Panc1 (cell line): ENCODE data around the gene GRHL3. TPM values are rescaled to one million over a fixed set of nuclear protein-coding genes. Genes with fewer than 3 reads are reported as not detected.

Experiments
- ATAC-seq: fragments of 200-7000 bp; cut with Tn5 transposase; 2 replicates; pipeline ENCODE4 v1.9.1; 2020; ENCODE audit warnings: mild to moderate bottlenecking, moderate library complexity
- BruUV-seq: library from RNA; stranded (reverse); fragments of 400-500 nt; replicated peaks from 2 replicates; lab custom pipeline; 2021; lab: Mats Ljungman, UMichigan
- CTCF ChIA-PET: fragments of 300-600 bp; sonication (Branson Sonifier 250); formaldehyde crosslinking; loops from one replicate; lab custom pipeline; 2022; ENCODE audit warnings: antibody characterized with exemption; lab: Charles Lee
- POLR2A ChIA-PET: fragments of 300-600 bp; sonication (Branson Sonifier 250); formaldehyde crosslinking; loops from one replicate; lab custom pipeline; 2022; ENCODE audit warnings: antibody characterized with exemption; lab: Charles Lee
- DNase-seq: peaks from one replicate; pipeline ENCODE4 v3.0.0-alpha.2; 2010; ENCODE audit warnings: low read depth, low spot score
- H3K27ac ChIP-seq: 2 replicates; pipeline ENCODE4 v1.5.1; 2011; ENCODE audit warnings: mild to moderate bottlenecking, low read length, inconsistent platforms
- H3K27me3 ChIP-seq: fragments of 200-500 bp; sonication (Bioruptor generic); 2 replicates; pipeline ENCODE4 v1.6.0; 2014; ENCODE audit warnings: low read length, inconsistent platforms; ENCODE audit not compliant: control insufficient read depth, insufficient read depth
- H3K36me3 ChIP-seq: fragments of 200-500 bp; sonication (Bioruptor generic); 2 replicates; pipeline ENCODE4 v1.5.1; 2014; ENCODE audit warnings: inconsistent platforms, mild to moderate bottlenecking, low read length, moderate library complexity; ENCODE audit not compliant: control insufficient read depth, insufficient read depth
- H3K4me1 ChIP-seq: 2 replicates; pipeline ENCODE4 v1.5.1; 2011; ENCODE audit warnings: inconsistent platforms, mild to moderate bottlenecking, low read length, moderate library complexity; ENCODE audit not compliant: control insufficient read depth, insufficient read depth
- H3K4me3 ChIP-seq, 2 experiments: 2 replicates each; pipeline ENCODE4 v1.5.1; 2011 to 2012; ENCODE audit warnings: low read depth in 2 of 2, low read length in 2 of 2, mild to moderate bottlenecking in 2 of 2, inconsistent platforms in 1 of 2, moderate library complexity in 1 of 2
- H3K9me3 ChIP-seq: fragments of 200-500 bp; sonication (Bioruptor generic); 2 replicates; pipeline ENCODE4 v1.5.1; 2014; ENCODE audit warnings: low read depth, mild to moderate bottlenecking, inconsistent platforms, low read length, moderate library complexity; ENCODE audit not compliant: control insufficient read depth, insufficient read depth
- CTCF ChIP-seq: fragments of 450-650 bp; IDR thresholded peaks from 2 replicates; pipeline ENCODE4 v1.5.1; 2017; ENCODE audit warnings: mild to moderate bottlenecking
- POLR2AphosphoS5 ChIP-seq: IDR thresholded peaks from 2 replicates; pipeline ENCODE4 v1.6.1; 2012; ENCODE audit warnings: mild to moderate bottlenecking, low read depth, low read length, moderate library complexity
- REST ChIP-seq, 2 experiments: IDR thresholded peaks; 2 replicates each; pipeline ENCODE4 v1.6.1; 2011 to 2012; ENCODE audit warnings: low read depth in 2 of 2, control low read depth in 1 of 2, low read length in 1 of 2, mild to moderate bottlenecking in 1 of 2, moderate library complexity in 1 of 2; ENCODE audit not compliant: insufficient read depth in 1 of 2
- SIN3A ChIP-seq: IDR thresholded peaks from 2 replicates; pipeline ENCODE4 v1.6.1; 2012; ENCODE audit warnings: low read depth, mild to moderate bottlenecking, low read length, moderate library complexity, borderline replicate concordance; ENCODE audit not compliant: insufficient read depth
- TCF7L2 ChIP-seq: IDR thresholded peaks from 2 replicates; pipeline ENCODE4 v1.6.1; 2011; ENCODE audit warnings: mild to moderate bottlenecking, low read depth, low read length, inconsistent platforms
- in situ Hi-C: cut with HindIII; loops from 2 replicates; pipeline ENCODE4 v1.10.0; 2016; ENCODE audit warnings: low sequenced_read_pairs, low pct_unique_long_range_greater_than_20kb
- intact Hi-C: fragments of 100-400 bp; cut with micrococcal nuclease; formaldehyde crosslinking; loops from one replicate; pipeline ENCODE4 v1.10.0; 2022; ENCODE audit not compliant: unreplicated experiment
- total RNA-seq: library from RNA; stranded (reverse); gene quantifications from one replicate; pipeline ENCODE4 v1.2.1, GENCODE V29; 2021; ENCODE audit not compliant: unreplicated experiment

The GRHL3 gene
- total RNA-seq, 1 experiment from 2014 or later: 16.7 TPM

GRCh38 chr1:24331961-24332673, 13.0 kb downstream of the GRHL3 start:
- DNase-seq: no peak
- ChIA-PET CTCF (no interaction called here), POLR2A (interaction anchor here (0.6 kb wide), 1 partner anchor 11 kb away, joined by 5 read pairs; no protein-coding TSS in a partner anchor)
- H3K4me3 ChIP-seq: no peak overlapping the region
- no peaks in the 10 kb centered on the region; the same call in 1 of the 2 replicates for H3K4me1 ChIP-seq
- in situ Hi-C loops: no loop called here
- intact Hi-C loops: no loop called here
- H3K36me3 ChIP-seq: no peaks in the 10 kb centered on the region
- H3K9me3 ChIP-seq: no peaks in the 10 kb centered on the region
- H3K27me3 ChIP-seq: no peaks in the 10 kb centered on the region
- no peak for TF ChIP-seq CTCF
- TF ChIP-seq TCF7L2: no peak
- no peak for TF ChIP-seq REST (IDR thresholded peaks at IDR 0.05; ENCODE audit: insufficient read depth in 1 of 2, low read depth in 2 of 2, low read length in 1 of 2)
- TF ChIP-seq POLR2AphosphoS5: no peak
- TF ChIP-seq SIN3A: no peak
- no peak for ATAC-seq
- no TSS peak for BruUV-seq
- H3K27ac ChIP-seq: no peak overlapping the region

GRCh38 chr1:24336075-24336474, 16.9 kb downstream of the GRHL3 start:
- no TSS peak for BruUV-seq

More at GRCh38 chr1:24336075-24336474, 16.9 kb downstream of the GRHL3 start:
- no peak overlapping the region for H3K4me3 ChIP-seq
- no peak overlapping the region for H3K27ac ChIP-seq
- intact Hi-C loops: no loop called here
- peaks cover 3% of the 10 kb centered on the region; the same call in 1 of the 2 replicates for H3K4me1 ChIP-seq
- DNase-seq (no peak), ATAC-seq (no peak)
- in situ Hi-C loops: no loop called here
- no peak for TF ChIP-seq CTCF
- no peak for TF ChIP-seq SIN3A
- TF ChIP-seq POLR2AphosphoS5: no peak
- no peak for TF ChIP-seq TCF7L2
- TF ChIP-seq REST (IDR thresholded peaks at IDR 0.05; ENCODE audit: insufficient read depth in 1 of 2, low read depth in 2 of 2, low read length in 1 of 2): no peak
- H3K9me3 ChIP-seq: no peaks in the 10 kb centered on the region
- ChIA-PET CTCF (no interaction called here), POLR2A (no interaction called here)
- no peaks in the 10 kb centered on the region for H3K36me3 ChIP-seq
- no peaks in the 10 kb centered on the region for H3K27me3 ChIP-seq
